Fibroblast of pulmonary artery (primary cell): Measurements from ENCODE around the gene NCOA5.

Source experiments
- DNase-seq: peaks from one replicate; pipeline ENCODE4 v3.0.0-alpha.2; 2010; ENCODE audit warnings: low read depth
- H3K4me3 ChIP-seq: replicated peaks from 2 replicates; pipeline ENCODE4 v1.5.1; 2011; ENCODE audit warnings: low read depth, mild to moderate bottlenecking, control low read depth, low read length, moderate library complexity
- CTCF ChIP-seq: IDR thresholded peaks from 2 replicates; pipeline ENCODE4 v1.5.1; 2011; ENCODE audit warnings: mild to moderate bottlenecking, control low read depth, low read length, inconsistent platforms; ENCODE audit errors: missing control alignments

The NCOA5 gene

GRCh38 chr20:46119547-46119946 lies 29.8 kb upstream of the NCOA5 start:
- DNase-seq: no peak
- no peak for TF ChIP-seq CTCF
- H3K4me3 ChIP-seq: no peak overlapping the region

- TF ChIP-seq CTCF: no peak
- no peak overlapping the region for H3K4me3 ChIP-seq
- DNase-seq: no peak
These were observed 29.3 kb upstream of the NCOA5 start for GRCh38 chr20:46119028-46119546.

- no peak for TF ChIP-seq CTCF
- H3K4me3 ChIP-seq: peak overlapping the region; percentile 54
- no peak for DNase-seq
These were observed 28.8 kb upstream of the NCOA5 start for GRCh38 chr20:46118481-46119020.

- peak within 1 kb of the TSS; percentile 54 for H3K4me3 ChIP-seq
- TF ChIP-seq CTCF: no peak
These were observed 28.1 kb upstream of the NCOA5 start, which contains the start of gene CD40 for GRCh38 chr20:46117704-46118467. Gene CD40 (plus strand): TSS chr20:46118314. CDS start chr20:46118344, 30 bp downstream.

GRCh38 chr20:46114449-46114848 lies 24.7 kb upstream of the NCOA5 start:
- DNase-seq: no peak
- no peak overlapping the region for H3K4me3 ChIP-seq
- TF ChIP-seq CTCF: no peak

More at GRCh38 chr20:46117704-46118467, 28.1 kb upstream of the NCOA5 start, which contains the start of gene CD40:
- DNase-seq: peak; percentile 78

- no peak for TF ChIP-seq CTCF
- no peak for DNase-seq
- H3K4me3 ChIP-seq: no peak overlapping the region
These were observed 23.3 kb upstream of the NCOA5 start for GRCh38 chr20:46113113-46113470.
